GM04503 (cell line): ENCODE measurements around the gene FGF12.
"Not testable (repeated sequence)": the region's sequence is repeated elsewhere in the genome, so short reads cannot be mapped to it uniquely, and the experiment has no call there.

Experiments
- DNase-seq: peaks from one replicate; pipeline ENCODE4 v3.0.0-alpha.2; 2012; ENCODE audit warnings: low read depth

Gene FGF12

GRCh38 chr3:192577811-192578210, 149.5 kb downstream of the FGF12 start:
- DNase-seq = no peak

DNA sequence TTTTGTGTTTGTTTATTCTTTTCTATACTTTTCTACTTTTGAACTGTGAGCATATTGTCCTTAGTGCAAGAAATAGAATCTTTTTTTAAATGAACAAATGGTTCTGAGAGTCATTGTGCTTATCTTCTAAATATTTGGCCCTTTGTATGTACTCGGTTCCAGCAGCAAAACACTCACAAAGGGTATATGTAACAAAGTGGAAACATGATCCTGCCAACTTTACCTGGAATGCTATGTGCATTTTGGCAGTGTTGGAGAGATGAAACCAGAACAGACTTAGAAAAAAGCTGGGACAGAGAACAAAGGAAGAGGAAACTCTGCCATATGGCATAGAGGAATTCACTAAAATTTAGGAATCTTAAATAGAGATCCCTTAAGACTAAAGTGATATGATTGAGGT, 150.1 kb downstream of the FGF12 start:
- DNase-seq = no peak

GRCh38 chr3:192576704-192577103, 150.6 kb downstream of the FGF12 start:
- not testable (repeated sequence) for DNase-seq

DNA sequence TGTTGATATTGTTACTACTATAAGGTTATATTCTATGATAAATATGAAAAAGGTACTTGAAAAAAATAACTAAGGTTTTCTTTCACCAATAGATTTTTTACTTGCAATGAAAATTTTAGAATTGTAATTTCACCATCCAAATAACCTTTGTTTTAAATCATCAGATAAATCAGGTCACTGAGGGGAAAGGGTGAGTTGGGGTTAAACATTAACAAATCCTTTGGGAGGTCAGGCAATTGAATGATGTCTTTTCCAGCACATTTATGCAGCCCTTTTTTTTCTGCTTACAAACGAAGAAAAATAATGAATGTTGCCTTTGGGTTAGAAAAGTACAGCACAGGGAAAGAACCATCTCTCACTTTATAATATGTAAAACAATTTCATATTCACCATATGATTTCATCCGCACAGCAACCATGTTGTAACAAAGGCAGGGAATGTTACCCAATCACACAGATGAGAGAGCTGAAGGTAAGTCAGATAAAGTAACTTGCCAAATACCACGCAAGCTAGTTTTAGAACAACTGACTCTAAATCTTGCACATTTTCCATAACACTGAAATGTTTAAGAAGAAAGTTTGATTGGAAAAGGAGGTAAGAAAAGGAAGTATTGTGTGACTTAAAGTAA, 151.3 kb downstream of the FGF12 start:
- no peak for DNase-seq

DNA sequence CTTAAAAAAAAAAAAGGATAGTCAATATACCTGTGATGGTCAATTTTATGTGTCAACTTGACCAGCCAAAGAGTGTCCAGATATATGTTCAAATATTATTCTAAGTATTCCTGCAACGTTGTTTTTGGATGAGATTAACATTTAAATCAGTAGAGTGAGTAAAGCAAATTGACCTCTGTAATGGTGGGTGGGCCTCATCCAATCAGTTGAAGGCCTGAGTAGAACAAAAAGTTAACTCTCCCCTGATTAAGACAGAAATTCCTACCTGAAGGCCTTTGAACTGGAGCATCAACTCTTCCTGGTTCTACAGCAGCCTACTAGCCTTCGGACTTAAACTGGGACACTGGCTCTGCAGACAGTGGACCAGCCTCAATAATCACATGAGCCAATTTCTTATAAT, 154.1 kb downstream of the FGF12 start:
- DNase-seq = no peak

GRCh38 chr3:192570821-192571791, 156.2 kb downstream of the FGF12 start:
- no peak for DNase-seq

DNA sequence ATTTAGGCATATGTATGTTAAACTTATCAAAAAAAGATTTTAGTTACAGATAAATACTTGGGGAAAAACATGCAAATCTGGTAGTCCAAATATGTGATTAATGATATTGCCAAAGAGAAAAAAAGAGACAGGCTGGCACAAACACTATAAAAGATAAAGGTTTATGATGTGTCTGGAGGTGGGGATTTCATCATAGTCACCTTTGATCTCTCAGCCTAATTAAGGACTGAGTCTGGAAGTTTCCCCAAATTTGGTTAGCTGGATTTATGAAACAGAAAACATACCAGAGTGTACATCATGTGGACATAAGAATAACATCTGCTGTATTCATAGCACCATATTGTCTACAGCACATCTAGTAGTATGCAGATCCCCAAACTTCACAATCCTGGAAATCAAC, 157.0 kb downstream of the FGF12 start:
- no peak for DNase-seq

- DNase-seq = peak; percentile 24
These were observed 160.5 kb downstream of the FGF12 start for GRCh38 chr3:192566706-192567290.

GRCh38 chr3:192564611-192565010, 162.7 kb downstream of the FGF12 start:
- DNase-seq = no peak

GRCh38 chr3:192563417-192563816, 163.9 kb downstream of the FGF12 start:
- DNase-seq = no peak

- no peak for DNase-seq
These were observed 173.6 kb downstream of the FGF12 start for GRCh38 chr3:192553707-192554106.

DNA sequence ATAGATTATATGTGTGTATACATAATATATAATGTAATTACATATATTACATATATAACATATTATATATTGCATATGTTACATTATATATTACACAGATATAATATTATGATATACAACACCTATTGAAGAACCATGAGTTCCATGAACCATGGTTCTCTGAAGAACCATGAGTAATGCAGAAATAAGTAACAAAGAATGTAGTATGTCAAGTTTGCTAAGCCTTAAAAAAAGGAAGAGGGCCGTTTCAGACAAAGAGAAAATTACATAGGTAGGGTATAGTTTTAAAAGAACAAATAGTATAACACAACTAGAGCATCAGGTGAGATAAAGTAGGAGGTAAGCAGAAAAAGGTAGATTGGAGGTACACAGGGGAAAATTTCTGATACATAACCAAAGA, 177.0 kb downstream of the FGF12 start:
- no peak for DNase-seq

- no peak for DNase-seq
These were observed 182.0 kb downstream of the FGF12 start for GRCh38 chr3:192545333-192545732.

- no peak for DNase-seq
These were observed 184.2 kb downstream of the FGF12 start for GRCh38 chr3:192543163-192543562.

DNA sequence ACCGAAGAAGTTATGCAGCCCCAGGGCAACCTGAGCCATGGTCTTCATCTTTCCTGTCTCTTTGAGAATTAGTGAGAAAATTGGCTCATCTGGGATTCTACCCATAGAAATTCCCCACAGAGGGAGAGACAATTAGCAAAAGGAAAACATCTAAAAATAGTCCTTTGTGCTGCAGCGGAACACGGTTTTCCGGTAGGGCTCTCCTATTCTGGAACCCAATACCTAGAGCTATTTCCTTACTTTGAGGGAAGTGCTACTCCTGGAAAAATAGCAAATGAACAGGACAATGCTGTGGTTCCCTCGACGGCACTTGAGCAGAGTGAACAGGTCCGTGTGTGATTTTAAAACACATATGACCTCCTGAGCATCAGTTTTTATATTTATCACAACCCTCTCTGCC, 210.5 kb downstream of the FGF12 start:
- no peak for DNase-seq

- no peak for DNase-seq
These were observed 211.7 kb downstream of the FGF12 start for GRCh38 chr3:192515664-192516045.

GRCh38 chr3:192514754-192515663, 212.3 kb downstream of the FGF12 start:
- DNase-seq = no peak

- no peak for DNase-seq
These were observed 213.1 kb downstream of the FGF12 start for GRCh38 chr3:192514081-192514753.

DNA sequence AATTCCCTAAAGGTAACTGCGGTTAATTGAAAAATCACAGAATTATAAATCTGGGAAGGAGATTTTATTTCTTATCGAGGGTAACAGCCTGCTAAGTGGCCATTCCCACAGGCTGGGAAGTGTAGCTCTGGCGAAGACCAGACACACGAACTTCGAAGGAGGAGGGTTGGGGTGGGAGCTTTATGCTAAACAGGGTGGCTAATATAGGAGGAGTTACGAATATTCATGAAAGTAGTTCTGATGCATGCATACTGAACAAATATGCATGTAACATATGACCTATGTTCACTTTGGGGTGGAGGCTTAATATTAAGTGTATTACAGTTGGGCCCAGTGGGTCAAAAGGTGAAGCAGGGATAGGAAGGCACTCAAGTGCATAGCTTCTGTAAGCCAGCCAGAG, 221.6 kb downstream of the FGF12 start:
- DNase-seq = no peak

- no peak for DNase-seq
These were observed 225.9 kb downstream of the FGF12 start for GRCh38 chr3:192501401-192501800.

GRCh38 chr3:192496905-192497587, 230.3 kb downstream of the FGF12 start:
- no peak for DNase-seq
